HG03039 (cell line): Measurements from ENCODE around the gene HDAC10.
"Not testable (repeated sequence)": the region's sequence is repeated elsewhere in the genome, so short reads cannot be mapped to it uniquely, and the experiment has no call there.

ENCODE experiments used
- ATAC-seq: cut with Tn5 transposase; IDR thresholded peaks from one replicate; pipeline ENCODE4 v1.9.1; 2021; ENCODE audit warnings: mild to moderate bottlenecking, moderate library complexity; ENCODE audit not compliant: unreplicated experiment

Gene HDAC10

DNA sequence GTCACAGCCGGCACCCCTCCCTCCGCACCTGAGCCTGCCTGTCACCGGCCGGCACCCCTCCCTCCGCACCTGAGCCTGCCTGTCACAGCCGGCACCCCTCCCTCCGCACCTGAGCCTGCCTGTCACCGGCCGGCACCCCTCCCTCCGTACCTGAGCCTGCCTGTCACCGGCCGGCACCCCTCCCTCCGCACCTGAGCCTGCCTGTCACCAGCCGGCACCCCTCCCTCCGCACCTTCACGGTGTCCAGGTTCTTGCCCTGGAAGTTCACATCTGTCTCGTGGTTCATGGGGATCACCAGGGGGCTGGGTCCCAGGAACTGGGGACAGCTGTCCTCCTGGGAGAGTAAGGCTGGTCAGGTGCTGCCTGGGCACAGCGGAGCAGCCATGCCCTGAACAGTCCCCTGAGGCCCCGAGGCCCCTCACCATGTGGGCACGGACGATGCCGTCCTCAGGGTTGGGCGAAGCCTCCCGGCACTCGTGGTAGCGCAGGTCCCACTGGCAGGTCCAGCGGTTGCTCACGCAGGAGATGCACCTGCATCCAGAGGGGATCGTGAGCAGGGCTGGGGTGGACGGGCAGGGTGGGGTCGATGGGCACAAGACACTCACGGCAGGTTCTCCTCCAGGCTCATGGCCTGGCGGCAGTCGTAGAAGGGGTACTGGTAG lies 34.6 kb upstream of the HDAC10 start:
- no peak for ATAC-seq

DNA sequence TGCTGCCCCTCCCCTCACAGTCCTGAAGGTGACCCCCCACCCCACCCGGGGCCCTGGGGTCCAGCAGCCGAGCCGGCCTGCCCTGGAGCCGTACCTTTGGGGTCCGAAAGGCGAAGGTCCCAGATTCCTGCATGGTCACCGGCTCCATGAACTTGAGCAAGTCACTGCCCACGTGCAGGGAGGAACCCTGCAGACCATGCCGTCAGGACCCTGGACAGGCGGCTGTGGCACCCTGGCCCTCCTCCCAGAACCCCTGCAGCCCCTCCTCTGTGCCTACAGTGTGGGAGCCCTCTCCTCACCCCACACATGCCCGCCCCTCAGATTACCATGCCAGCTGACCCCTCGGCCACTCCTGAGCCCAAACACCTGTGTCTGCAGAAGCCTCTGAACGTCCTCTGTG lies 33.4 kb upstream of the HDAC10 start:
- ATAC-seq: no peak

- no peak for ATAC-seq
These were observed 32.8 kb upstream of the HDAC10 start for GRCh38 chr22:50283821-50284220.

DNA sequence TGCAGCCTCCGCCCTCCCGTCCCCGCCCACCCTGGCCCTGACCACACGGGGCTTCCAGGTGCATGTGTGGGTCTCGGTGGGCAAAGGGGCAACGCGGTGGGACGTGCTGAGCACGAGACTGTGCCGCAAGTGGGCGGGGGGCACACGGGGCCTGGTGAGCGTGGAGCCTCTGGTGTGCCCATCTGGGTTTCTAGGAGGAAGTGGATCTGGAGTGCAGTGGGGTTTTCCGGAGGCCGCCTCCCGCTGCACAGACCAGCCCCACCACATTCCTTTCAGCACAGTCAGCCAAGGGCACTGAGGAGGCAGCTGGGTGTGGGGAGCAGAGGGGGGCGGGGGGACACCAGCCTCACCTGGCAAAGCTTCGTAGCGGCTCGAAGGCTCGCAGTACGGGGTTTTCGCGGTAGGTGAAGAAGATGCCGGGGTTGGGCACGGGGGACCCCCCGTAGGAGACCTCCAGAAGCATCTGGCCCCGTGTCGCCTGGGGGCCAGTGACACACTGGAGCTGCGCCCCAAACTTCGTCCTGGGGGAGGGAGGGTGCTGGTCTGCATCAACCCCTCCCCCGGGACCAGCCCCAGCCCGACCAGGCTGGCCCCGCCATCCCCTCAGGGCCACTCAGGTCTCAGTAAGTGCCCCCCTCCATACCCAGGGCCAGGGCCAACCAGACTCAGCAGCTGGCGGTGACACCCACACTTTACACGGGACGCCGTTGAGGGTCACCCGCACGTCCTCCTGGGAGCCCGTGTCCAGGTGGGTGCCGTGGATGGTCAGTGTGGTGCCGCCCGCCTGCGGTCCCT lies 31.5 kb upstream of the HDAC10 start:
- no peak for ATAC-seq

DNA sequence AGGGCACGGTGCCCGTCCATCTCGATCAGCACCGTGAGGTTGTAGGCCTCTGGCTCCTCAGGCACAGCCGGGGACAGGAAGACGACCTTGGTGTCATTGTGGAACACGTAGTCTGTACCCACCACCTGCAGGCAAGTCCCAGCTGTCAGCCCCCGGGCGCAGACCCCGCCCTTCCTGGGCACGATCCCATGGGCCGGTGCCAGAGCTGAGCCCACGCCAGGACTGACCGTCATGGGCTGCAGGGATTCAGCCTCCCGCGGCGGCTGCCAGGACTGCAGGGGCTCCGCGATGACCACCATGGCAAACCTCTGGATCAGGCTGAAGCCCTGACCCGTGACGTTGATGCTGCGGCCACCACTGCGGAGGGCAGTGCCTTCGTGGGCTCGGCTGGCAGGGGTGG lies 30.9 kb upstream of the HDAC10 start:
- ATAC-seq: no peak

DNA sequence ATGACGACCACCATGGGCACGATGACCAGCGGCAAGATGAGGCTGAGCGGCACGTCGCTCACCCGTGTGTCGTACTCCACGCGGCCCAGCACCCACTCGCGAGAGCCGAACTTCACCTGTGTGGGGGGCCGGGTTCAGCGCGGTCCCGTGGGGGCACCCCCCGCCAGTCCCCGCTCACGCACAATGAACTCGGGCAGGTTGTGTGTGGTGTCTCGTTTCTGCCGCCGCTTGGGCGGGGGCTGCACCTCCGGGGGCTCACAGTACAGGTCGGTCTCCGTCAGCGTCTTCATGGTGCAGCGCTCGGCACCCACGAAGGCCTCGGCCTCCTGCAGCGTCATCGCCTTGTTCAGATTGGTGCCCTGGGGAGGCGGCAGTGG lies 30.3 kb upstream of the HDAC10 start:
- ATAC-seq: no peak

DNA sequence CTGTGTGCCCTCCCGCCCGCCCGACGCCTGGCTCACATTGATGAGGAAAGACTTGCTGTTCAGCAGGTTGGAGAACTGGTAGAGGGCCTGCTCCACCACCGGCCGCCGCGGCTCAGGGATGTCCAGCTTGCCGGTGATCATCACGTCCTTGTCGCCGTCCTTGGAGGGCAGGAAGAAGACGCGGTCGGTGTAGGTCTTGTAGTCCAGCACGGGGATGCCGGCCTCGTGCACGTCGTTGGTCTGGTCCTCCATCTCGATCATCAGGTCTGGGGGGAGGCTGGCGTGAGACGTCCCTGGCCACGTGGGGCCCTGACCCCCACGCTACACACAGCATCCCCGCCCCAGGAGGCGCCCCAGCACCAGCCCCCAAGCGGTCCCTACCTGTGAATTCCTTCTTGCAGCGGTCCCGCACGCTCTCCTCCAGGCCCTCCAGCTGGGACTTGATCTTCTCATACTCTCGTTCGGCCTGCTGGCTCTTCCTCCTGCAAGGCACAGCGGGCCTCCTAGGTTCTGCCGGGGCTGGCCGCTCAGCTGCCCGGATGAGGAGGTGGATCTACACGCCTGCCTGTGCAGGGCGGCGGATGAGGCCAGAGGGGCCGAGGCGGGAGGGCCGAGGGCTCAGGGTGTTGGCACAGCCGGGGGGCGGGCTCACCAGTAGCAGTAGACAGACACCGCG lies 29.8 kb upstream of the HDAC10 start:
- no peak for ATAC-seq

- ATAC-seq: no peak
These were observed 29.1 kb upstream of the HDAC10 start for GRCh38 chr22:50280022-50280707.

DNA sequence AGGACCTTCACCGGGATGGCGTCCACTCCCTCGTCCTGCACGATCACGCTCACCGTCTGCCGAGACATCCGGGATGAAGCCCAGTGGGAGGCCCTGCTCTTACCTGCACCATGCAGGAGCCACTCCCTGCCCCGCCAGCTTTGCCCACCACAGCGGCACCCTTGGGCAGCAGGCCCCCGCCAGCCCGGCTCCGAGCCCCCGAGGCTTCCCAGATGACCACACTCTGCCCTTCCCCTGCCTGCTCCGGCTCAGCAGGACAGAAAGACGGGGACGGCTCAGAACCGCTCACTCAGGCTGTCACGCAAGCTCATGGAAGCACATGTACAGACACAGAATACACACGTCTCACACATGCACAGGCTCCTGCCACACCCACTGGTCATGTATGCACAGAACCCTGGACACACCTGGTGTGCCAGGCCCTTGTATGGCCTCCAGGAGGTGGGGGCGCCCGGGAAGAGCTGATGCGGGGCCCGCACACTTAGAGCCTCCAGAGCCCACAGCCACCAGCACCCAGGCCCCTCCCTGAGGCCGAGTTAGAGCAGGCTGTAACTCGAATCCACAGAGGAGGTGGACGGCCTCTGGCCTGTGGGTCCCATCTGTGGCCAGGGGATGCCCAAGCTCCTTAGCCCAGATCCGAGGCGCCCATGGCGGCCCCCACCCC lies 28.0 kb upstream of the HDAC10 start:
- ATAC-seq: no peak

GRCh38 chr22:50278461-50278860 lies 27.4 kb upstream of the HDAC10 start:
- ATAC-seq: no peak

- no peak for ATAC-seq
These were observed 26.7 kb upstream of the HDAC10 start for GRCh38 chr22:50277761-50278160.

- ATAC-seq: peak; percentile 65
These were observed 25.1 kb upstream of the HDAC10 start for GRCh38 chr22:50276143-50276542.

- no peak for ATAC-seq
These were observed 24.4 kb upstream of the HDAC10 start for GRCh38 chr22:50275181-50276055.

DNA sequence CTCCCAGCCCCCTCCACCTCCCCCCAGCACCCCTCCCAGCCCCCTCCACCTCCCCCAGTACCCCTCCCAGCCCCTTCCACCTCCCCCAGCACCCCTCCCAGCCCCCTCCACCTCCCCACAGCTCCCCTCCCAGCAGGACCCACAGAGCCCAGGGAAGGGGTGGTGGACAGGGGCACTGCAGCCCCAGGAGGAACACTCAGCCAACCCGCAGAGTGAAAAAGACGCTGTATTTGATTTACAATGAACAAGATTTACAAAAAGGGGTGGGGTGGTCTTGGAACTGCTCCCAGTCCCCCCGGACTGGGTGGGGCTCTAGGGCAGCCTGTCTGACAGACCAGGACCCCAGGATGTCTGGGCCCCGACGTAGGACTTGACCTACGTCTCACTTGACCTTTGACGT lies 23.7 kb upstream of the HDAC10 start:
- no peak for ATAC-seq

GRCh38 chr22:50274311-50274710 lies 23.2 kb upstream of the HDAC10 start:
- no peak for ATAC-seq

GRCh38 chr22:50273781-50274180 lies 22.7 kb upstream of the HDAC10 start:
- not testable (repeated sequence) for ATAC-seq

GRCh38 chr22:50273352-50273751 lies 22.3 kb upstream of the HDAC10 start:
- ATAC-seq: not testable (repeated sequence)

GRCh38 chr22:50272044-50272802 lies 21.2 kb upstream of the HDAC10 start:
- ATAC-seq: no peak

- ATAC-seq: no peak
These were observed 20.5 kb upstream of the HDAC10 start for GRCh38 chr22:50271519-50271970.
